ENCODE measurements around the gene CTAG1A.
"Not testable (repeated sequence)": the region's sequence is repeated elsewhere in the genome, so short reads cannot be mapped to it uniquely, and the experiment has no call there.

Gene CTAG1A

DNA sequence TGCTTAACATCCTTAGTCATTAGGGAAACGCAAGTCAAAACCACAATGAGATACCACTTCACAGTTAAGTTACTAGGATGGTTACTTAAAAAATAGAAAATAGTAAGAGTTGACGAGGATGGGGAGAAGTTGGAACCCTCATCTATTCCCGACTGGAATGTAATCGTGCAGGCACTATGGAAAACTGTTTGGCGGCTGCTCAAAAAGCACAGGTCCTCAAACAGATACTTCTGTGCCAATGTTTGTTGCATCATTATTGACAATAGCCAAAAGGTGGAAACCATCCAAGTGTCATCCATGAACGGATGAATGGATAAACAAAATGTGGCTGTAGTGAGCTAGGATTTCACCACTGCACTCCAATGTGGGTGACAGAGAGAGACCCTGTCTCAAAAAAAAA, 22.4 kb downstream of the CTAG1A start:
- no peak for DNase-seq (ENCODE audit: low spot score in 2 of 2)
- Mint-ChIP-seq H3K27ac (ENCODE audit: low read depth) (no peak overlapping the region), H3K4me3 (no peak overlapping the region), H3K4me1 (peaks cover 7% of the 10 kb centered on the region), H3K36me3 (ENCODE audit: insufficient read depth) (no peaks in the 10 kb centered on the region), H3K9me3 (no peaks in the 10 kb centered on the region), H3K27me3 (no peaks in the 10 kb centered on the region)
- ATAC-seq (replicated peaks; ENCODE audit: extremely low read depth, poor library complexity, severe bottlenecking): no peak

DNA sequence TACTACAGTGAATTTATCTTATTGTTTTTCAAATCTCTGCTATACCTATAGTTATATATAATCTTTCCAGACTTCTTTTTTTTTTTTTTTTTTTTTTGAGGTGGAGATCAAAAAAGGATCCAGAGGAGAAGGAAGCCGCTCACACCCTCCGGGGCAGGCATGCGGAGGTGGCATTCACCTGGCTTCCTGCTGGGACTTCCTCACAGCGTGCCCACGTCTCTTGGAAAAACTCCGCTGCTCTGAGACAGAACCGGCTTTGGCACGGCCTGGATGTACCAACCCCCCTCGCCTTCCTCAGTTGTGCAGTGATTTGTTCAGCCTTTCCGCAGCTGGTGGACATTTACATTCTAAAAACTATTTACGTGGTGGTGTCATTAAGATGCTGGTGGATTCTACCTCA, 23.0 kb downstream of the CTAG1A start:
- not testable (repeated sequence) for H3K27me3 Mint-ChIP-seq; H3K4me1 Mint-ChIP-seq; DNase-seq (ENCODE audit: low spot score in 2 of 2); ATAC-seq (replicated peaks; ENCODE audit: extremely low read depth, poor library complexity, severe bottlenecking); H3K9me3 Mint-ChIP-seq; H3K27ac Mint-ChIP-seq (ENCODE audit: low read depth); H3K36me3 Mint-ChIP-seq (ENCODE audit: insufficient read depth); H3K4me3 Mint-ChIP-seq

DNA sequence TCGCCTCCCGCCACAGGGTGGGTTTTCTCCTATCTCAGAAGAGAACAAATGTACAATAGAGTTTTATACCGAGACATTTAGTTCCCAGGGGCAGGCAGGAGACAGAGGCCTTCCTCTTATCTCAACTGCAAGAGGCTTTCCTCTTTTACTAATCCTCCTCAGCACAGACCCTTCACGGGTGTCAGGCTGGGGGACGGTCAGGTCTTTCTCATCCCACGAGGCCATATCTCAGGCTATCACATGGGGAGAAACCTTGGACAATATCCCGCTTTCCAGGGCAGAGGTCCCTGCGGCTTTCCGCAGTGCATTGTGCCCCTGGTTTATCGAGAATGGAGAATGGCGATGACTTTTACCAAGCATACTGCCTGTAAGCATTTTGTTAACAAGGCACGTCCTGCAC, 23.9 kb downstream of the CTAG1A start:
- H3K4me3 Mint-ChIP-seq; H3K9me3 Mint-ChIP-seq; ATAC-seq (replicated peaks; ENCODE audit: extremely low read depth, poor library complexity, severe bottlenecking); DNase-seq (ENCODE audit: low spot score in 2 of 2); H3K27me3 Mint-ChIP-seq; H3K36me3 Mint-ChIP-seq (ENCODE audit: insufficient read depth); H3K27ac Mint-ChIP-seq (ENCODE audit: low read depth); H3K4me1 Mint-ChIP-seq: not testable (repeated sequence)

DNA sequence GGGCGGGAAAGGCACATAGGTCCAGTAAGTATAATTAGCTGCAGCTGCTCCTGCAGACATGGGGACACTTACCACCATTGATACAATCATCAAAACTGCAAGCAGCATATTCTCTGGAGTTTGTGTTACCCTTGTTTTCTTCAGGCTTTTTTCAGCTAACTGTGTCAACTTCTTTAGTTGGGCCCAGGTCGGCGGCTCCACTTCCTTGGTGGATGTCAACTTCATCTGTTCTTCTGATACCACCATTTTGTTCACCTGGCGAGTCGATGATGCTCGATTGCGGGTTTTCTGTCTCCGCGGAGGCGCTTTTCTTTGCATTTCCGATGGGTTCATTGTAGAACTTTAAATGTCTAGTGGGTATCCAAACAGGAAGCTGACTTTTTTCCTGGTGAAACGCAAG, 26.2 kb downstream of the CTAG1A start:
- not testable (repeated sequence) for H3K4me3 Mint-ChIP-seq; H3K9me3 Mint-ChIP-seq; ATAC-seq (replicated peaks; ENCODE audit: extremely low read depth, poor library complexity, severe bottlenecking); H3K4me1 Mint-ChIP-seq; H3K36me3 Mint-ChIP-seq (ENCODE audit: insufficient read depth); H3K27ac Mint-ChIP-seq (ENCODE audit: low read depth); H3K27me3 Mint-ChIP-seq; DNase-seq (ENCODE audit: low spot score in 2 of 2)

DNA sequence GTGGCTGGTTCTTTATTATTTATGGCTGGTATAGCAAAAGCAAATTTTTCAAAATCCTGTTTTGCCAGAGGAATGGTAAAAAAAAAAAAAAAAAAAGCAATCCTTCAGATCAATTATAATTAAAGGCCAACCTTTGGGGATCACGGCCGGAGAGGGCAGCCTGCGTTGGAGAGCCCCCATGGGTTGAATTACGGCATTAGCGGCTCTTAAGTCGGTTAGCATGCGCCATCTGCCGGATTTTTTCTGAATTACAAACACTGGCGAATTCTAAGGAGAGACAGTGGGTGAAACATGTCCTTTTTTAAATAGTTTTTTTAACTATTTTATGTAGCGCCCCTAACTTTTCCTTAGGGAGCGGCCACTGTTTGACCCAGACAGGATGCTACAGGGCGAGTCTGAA, 28.7 kb downstream of the CTAG1A start:
- H3K4me1 Mint-ChIP-seq; H3K27me3 Mint-ChIP-seq; H3K9me3 Mint-ChIP-seq; H3K27ac Mint-ChIP-seq (ENCODE audit: low read depth); ATAC-seq (replicated peaks; ENCODE audit: extremely low read depth, poor library complexity, severe bottlenecking); DNase-seq (ENCODE audit: low spot score in 2 of 2); H3K4me3 Mint-ChIP-seq; H3K36me3 Mint-ChIP-seq (ENCODE audit: insufficient read depth): not testable (repeated sequence)

DNA sequence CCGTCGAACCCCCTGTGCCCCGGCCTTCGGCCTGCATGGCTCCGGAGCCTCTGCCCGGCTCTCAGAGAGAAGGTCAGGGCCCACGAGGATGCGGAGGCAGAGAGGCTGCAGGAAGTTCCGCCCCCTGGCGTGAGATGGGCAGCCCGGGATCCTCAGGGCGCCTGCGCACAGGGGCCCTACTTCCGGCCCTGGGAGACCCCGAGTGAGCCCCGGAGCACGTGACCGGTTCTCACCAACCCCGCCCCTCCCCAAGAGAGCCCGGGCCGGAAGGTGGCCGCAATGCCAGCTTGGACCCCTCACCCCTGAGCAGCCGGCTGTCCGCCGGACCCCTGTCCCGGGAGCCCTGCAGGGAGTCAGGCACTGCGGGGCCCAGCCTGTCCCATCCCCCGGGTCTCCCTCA, 34.2 kb downstream of the CTAG1A start, which contains the start of gene CTAG1B:
Gene CTAG1B, minus strand, starts transcription at position 101 of the 400 bp plus-strand sequence. Its CDS starts 64 bp downstream, at position 37.
- not testable (repeated sequence) for H3K27me3 Mint-ChIP-seq; ATAC-seq (replicated peaks; ENCODE audit: extremely low read depth, poor library complexity, severe bottlenecking); H3K9me3 Mint-ChIP-seq; DNase-seq (ENCODE audit: low spot score in 2 of 2); H3K4me3 Mint-ChIP-seq; H3K36me3 Mint-ChIP-seq (ENCODE audit: insufficient read depth); H3K4me1 Mint-ChIP-seq; H3K27ac Mint-ChIP-seq (ENCODE audit: low read depth)

DNA sequence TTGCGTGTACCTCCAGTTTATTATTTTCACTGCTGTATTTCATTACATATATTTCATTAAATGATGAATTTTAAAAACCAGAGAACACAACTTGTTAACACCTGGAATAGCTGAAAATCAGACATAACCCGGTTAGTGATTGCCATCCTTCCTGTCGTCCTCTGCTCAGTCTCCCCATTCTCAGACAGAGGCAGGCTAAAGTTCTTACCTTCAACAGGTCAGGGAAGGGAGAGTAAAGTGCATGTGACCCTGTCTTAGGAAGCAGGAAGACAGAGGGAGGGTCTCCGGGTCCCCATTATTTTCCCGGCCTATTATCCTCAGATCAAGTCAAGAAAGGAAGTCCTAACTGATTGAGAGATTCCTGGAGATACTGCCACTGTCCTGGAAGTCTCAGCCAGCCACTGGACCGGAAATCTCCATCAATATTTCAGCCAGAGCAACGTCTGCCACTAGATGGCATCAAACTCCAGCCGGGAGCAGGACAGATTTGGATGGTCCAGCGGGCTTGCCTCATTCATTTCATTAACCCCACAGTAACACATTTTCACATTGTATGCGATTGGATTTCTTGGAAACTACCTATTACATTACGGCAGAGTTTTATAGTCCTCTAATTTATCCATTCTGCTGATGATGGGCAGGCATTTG, 36.0 kb downstream of the CTAG1A start:
- not testable (repeated sequence) for ATAC-seq (replicated peaks; ENCODE audit: extremely low read depth, poor library complexity, severe bottlenecking); DNase-seq (ENCODE audit: low spot score in 2 of 2); H3K36me3 Mint-ChIP-seq (ENCODE audit: insufficient read depth); H3K4me3 Mint-ChIP-seq; H3K27me3 Mint-ChIP-seq; H3K9me3 Mint-ChIP-seq; H3K27ac Mint-ChIP-seq (ENCODE audit: low read depth); H3K4me1 Mint-ChIP-seq

DNA sequence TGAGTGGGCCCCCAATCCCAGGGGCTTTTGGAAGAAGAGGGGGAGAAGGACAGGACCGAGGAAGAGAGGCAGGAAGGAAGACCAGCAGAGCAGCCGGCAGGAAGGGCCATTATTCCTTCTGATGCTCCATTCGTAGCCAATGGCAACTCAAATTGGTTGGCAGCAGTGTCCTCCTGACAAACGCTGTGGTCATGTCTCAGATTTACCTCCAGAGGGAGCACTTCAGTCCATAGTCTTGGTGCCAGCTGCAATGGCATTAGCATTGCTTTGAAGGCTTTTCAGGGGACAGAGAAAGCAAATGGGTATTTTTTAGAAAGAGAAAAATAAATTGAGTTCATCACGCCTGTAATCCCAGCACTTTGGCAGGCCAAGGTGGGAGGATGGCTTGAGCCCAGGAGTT, 44.0 kb downstream of the CTAG1A start:
- not testable (repeated sequence) for H3K4me3 Mint-ChIP-seq; H3K27ac Mint-ChIP-seq (ENCODE audit: low read depth); DNase-seq (ENCODE audit: low spot score in 2 of 2); H3K4me1 Mint-ChIP-seq; H3K9me3 Mint-ChIP-seq; H3K36me3 Mint-ChIP-seq (ENCODE audit: insufficient read depth); H3K27me3 Mint-ChIP-seq; ATAC-seq (replicated peaks; ENCODE audit: extremely low read depth, poor library complexity, severe bottlenecking)

DNA sequence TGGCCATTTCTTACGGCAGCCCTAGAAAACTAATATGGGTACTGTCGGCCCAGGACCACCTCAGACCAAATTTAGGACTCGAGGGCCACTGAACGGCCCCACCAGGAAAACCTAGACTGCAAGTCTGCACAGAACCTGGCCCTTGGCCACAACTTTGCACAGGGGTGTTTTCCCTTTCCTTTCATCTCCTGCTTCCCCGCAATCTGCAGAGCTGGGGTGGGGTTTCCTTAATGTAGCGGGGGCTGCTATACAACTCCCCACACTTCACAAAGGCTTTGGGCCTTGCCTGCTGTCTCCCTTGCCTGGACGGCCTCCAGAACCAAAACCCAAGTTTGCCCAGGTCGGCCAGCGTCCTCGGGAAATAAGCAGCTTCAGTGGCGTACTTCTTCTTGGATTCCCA, 46.0 kb downstream of the CTAG1A start:
- not testable (repeated sequence) for H3K4me1 Mint-ChIP-seq; ATAC-seq (replicated peaks; ENCODE audit: extremely low read depth, poor library complexity, severe bottlenecking); H3K27ac Mint-ChIP-seq (ENCODE audit: low read depth); H3K36me3 Mint-ChIP-seq (ENCODE audit: insufficient read depth); H3K9me3 Mint-ChIP-seq; DNase-seq (ENCODE audit: low spot score in 2 of 2); H3K27me3 Mint-ChIP-seq; H3K4me3 Mint-ChIP-seq

DNA sequence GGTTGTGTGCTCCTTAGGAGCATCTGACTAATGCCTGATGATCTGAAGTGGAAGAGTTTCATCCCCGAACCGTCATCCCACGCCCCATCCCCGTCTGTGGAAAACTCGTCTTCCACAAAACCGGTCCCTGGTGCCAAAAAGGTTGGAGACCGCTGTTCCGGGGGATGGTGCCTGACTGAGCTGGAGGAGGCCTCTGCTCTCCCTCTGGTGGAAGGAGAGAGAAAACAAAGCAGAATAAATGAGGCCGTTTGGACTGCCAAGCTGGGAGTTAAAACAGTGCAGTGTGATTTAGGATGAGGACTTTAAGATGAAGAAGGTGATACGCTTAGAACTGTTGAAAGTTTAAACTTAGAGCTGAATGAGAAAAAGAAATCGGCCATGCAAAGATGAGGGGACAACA, 48.7 kb downstream of the CTAG1A start:
- not testable (repeated sequence) for ATAC-seq (replicated peaks; ENCODE audit: extremely low read depth, poor library complexity, severe bottlenecking); H3K36me3 Mint-ChIP-seq (ENCODE audit: insufficient read depth); H3K27me3 Mint-ChIP-seq; H3K4me1 Mint-ChIP-seq; H3K9me3 Mint-ChIP-seq; H3K27ac Mint-ChIP-seq (ENCODE audit: low read depth); H3K4me3 Mint-ChIP-seq; DNase-seq (ENCODE audit: low spot score in 2 of 2)

Data from central memory CD8-positive, alpha-beta T cell (primary cell).